Endometrial microvascular endothelial cells (primary cell): ENCODE measurements around the gene SNW1. TPM values are rescaled to one million over a fixed set of nuclear protein-coding genes. Genes with fewer than 3 reads are reported as not detected.
"Not testable (repeated sequence)": the region's sequence is repeated elsewhere in the genome, so short reads cannot be mapped to it uniquely, and the experiment has no call there.

Experiments used
- in situ Hi-C: cut with HindIII; loops from 2 replicates; pipeline ENCODE4 v1.10.0; 2017; ENCODE audit warnings: low sequenced_read_pairs, low pct_unique_long_range_greater_than_20kb; ENCODE audit errors: inconsistent ontology term
- total RNA-seq: library from RNA; depleted of rRNA; stranded (reverse); fragments of >200 nt; gene quantifications from one replicate; pipeline ENCODE4 v1.2.3, GENCODE V29; 2015; ENCODE audit errors: inconsistent ontology term

The SNW1 gene
- total RNA-seq, 1 donor from 2014 or later, result 74.5 TPM

GRCh38 chr14:77761205-77761931 lies 412 bp upstream of the SNW1 start:
- in situ Hi-C loops, result no loop called here

GRCh38 chr14:77752799-77753516 lies 8.0 kb downstream of the SNW1 start:
- in situ Hi-C loops, result no loop called here

GRCh38 chr14:77752266-77752665 lies 8.7 kb downstream of the SNW1 start:
- in situ Hi-C loops, result no loop called here

- in situ Hi-C loops, result not testable (repeated sequence)
Measured at GRCh38 chr14:77747425-77747824, 13.5 kb downstream of the SNW1 start.

GRCh38 chr14:77746064-77746702 lies 14.8 kb downstream of the SNW1 start:
- in situ Hi-C loops, result no loop called here

- in situ Hi-C loops, result no loop called here
Measured at GRCh38 chr14:77741438-77741837, 19.5 kb downstream of the SNW1 start.

- in situ Hi-C loops, result no loop called here
Measured at GRCh38 chr14:77738559-77739250, 22.3 kb downstream of the SNW1 start.

- in situ Hi-C loops, result no loop called here
Measured at GRCh38 chr14:77730976-77731497, 29.9 kb downstream of the SNW1 start.

- in situ Hi-C loops, result no loop called here
Measured at GRCh38 chr14:77722301-77722700, 38.7 kb downstream of the SNW1 start.

GRCh38 chr14:77721437-77721836 lies 39.5 kb downstream of the SNW1 start:
- in situ Hi-C loops, result no loop called here

GRCh38 chr14:77717608-77718305 lies 43.2 kb downstream of the SNW1 start:
- in situ Hi-C loops, result no loop called here

GRCh38 chr14:77714926-77715325 lies 46.0 kb downstream of the SNW1 start:
- in situ Hi-C loops, result no loop called here

- in situ Hi-C loops, result no loop called here
Measured at GRCh38 chr14:77710364-77710763, 50.6 kb downstream of the SNW1 start.

- in situ Hi-C loops, result no loop called here
Measured at GRCh38 chr14:77709412-77709811, 51.5 kb downstream of the SNW1 start.

GRCh38 chr14:77708749-77709148 lies 52.2 kb downstream of the SNW1 start:
- in situ Hi-C loops, result no loop called here

GRCh38 chr14:77707724-77708408 lies 53.1 kb downstream of the SNW1 start, which contains the start of the genes ALKBH1 and SLIRP:
Gene ALKBH1, minus strand, starts transcription at chr14:77708023. Its CDS starts 19 bp downstream, at chr14:77708004.
Gene SLIRP, plus strand, starts transcription at chr14:77708103. Its CDS starts 9 bp downstream, at chr14:77708112.
- in situ Hi-C loops, result no loop called here

- in situ Hi-C loops, result no loop called here
Measured at GRCh38 chr14:77707355-77707723, 53.6 kb downstream of the SNW1 start.

- in situ Hi-C loops, result no loop called here
Measured at GRCh38 chr14:77691259-77691658, 69.7 kb downstream of the SNW1 start.
